ENCODE data around the gene TMEM192.

TMEM192 gene

GRCh38 chr4:165060938-165061337 lies 51.7 kb downstream of the TMEM192 start:
- no peaks in the 10 kb centered on the region for H3K9me2 ChIP-seq (replicated peaks; ENCODE audit: control insufficient read depth, low read length)
- no peak overlapping the region for H3K4me2 ChIP-seq (ENCODE audit: low read length)
- TF ChIP-seq CTCF (IDR thresholded peaks at IDR 0.05; ENCODE audit: low read depth, low read length, poor library complexity, severe bottlenecking) (peak; percentile 52), EZH2phosphoT487 (IDR thresholded peaks at IDR 0.05; ENCODE audit: borderline replicate concordance, low read length) (no peak)
- no peaks in the 10 kb centered on the region for H3K36me3 ChIP-seq (ENCODE audit: control insufficient read depth, low read length)
- H3K27ac ChIP-seq (ENCODE audit: low read depth, low read length), result no peak overlapping the region
- H3K4me1 ChIP-seq (ENCODE audit: control insufficient read depth, low read length), result no peaks in the 10 kb centered on the region
- no peaks in the 10 kb centered on the region for H4K20me1 ChIP-seq (ENCODE audit: control insufficient read depth, insufficient read depth, low read depth, low read length)
- H3K79me2 ChIP-seq (ENCODE audit: control insufficient read depth, low read length), result no peaks in the 10 kb centered on the region
- no peaks in the 10 kb centered on the region for H3F3A ChIP-seq (ENCODE audit: control insufficient read depth, insufficient read depth)
- no peaks in the 10 kb centered on the region for H3K27me3 ChIP-seq (ENCODE audit: control insufficient read depth, low read length)
- H3K4me3 ChIP-seq (ENCODE audit: low read length), result no peak overlapping the region
- no peaks in the 10 kb centered on the region for H3K9me3 ChIP-seq (ENCODE audit: control insufficient read depth, insufficient read depth, low read length)

- H3K79me2 ChIP-seq (ENCODE audit: control insufficient read depth, low read length), result no peaks in the 10 kb centered on the region
- H3K4me2 ChIP-seq (ENCODE audit: low read length), result no peak overlapping the region
- H3K9me3 ChIP-seq (ENCODE audit: control insufficient read depth, insufficient read depth, low read length), result no peaks in the 10 kb centered on the region
- no peak overlapping the region for H3K4me3 ChIP-seq (ENCODE audit: low read length)
- no peaks in the 10 kb centered on the region for H3K36me3 ChIP-seq (ENCODE audit: control insufficient read depth, low read length)
- no peak overlapping the region for H3K27ac ChIP-seq (ENCODE audit: low read depth, low read length)
- TF ChIP-seq EZH2phosphoT487 (IDR thresholded peaks at IDR 0.05; ENCODE audit: borderline replicate concordance, low read length) (no peak), CTCF (IDR thresholded peaks at IDR 0.05; ENCODE audit: low read depth, low read length, poor library complexity, severe bottlenecking) (no peak)
- no peaks in the 10 kb centered on the region for H3K9me2 ChIP-seq (replicated peaks; ENCODE audit: control insufficient read depth, low read length)
- H3K27me3 ChIP-seq (ENCODE audit: control insufficient read depth, low read length), result no peaks in the 10 kb centered on the region
- H3K4me1 ChIP-seq (ENCODE audit: control insufficient read depth, low read length), result no peaks in the 10 kb centered on the region
- H3F3A ChIP-seq (ENCODE audit: control insufficient read depth, insufficient read depth), result no peaks in the 10 kb centered on the region
- H4K20me1 ChIP-seq (ENCODE audit: control insufficient read depth, insufficient read depth, low read depth, low read length), result no peaks in the 10 kb centered on the region
These were observed 53.3 kb downstream of the TMEM192 start for GRCh38 chr4:165059386-165059785.

GRCh38 chr4:165058666-165059065 lies 54.0 kb downstream of the TMEM192 start:
- Histone ChIP-seq H4K20me1 (ENCODE audit: control insufficient read depth, insufficient read depth, low read depth, low read length) (no peaks in the 10 kb centered on the region), H3K9me2 (replicated peaks; ENCODE audit: control insufficient read depth, low read length) (no peaks in the 10 kb centered on the region), H3K79me2 (ENCODE audit: control insufficient read depth, low read length) (no peaks in the 10 kb centered on the region), H3K4me3 (ENCODE audit: low read length) (no peak overlapping the region), H3K27ac (ENCODE audit: low read depth, low read length) (no peak overlapping the region), H3K27me3 (ENCODE audit: control insufficient read depth, low read length) (no peaks in the 10 kb centered on the region), H3K9me3 (ENCODE audit: control insufficient read depth, insufficient read depth, low read length) (no peaks in the 10 kb centered on the region), H3K4me1 (ENCODE audit: control insufficient read depth, low read length) (no peaks in the 10 kb centered on the region), H3K4me2 (ENCODE audit: low read length) (no peak overlapping the region), H3K36me3 (ENCODE audit: control insufficient read depth, low read length) (no peaks in the 10 kb centered on the region), H3F3A (ENCODE audit: control insufficient read depth, insufficient read depth) (no peaks in the 10 kb centered on the region)
- no peak for TF ChIP-seq CTCF (IDR thresholded peaks at IDR 0.05; ENCODE audit: low read depth, low read length, poor library complexity, severe bottlenecking)

GRCh38 chr4:165055601-165056000 lies 57.1 kb downstream of the TMEM192 start:
- Histone ChIP-seq H3K9me2 (replicated peaks; ENCODE audit: control insufficient read depth, low read length) (no peaks in the 10 kb centered on the region), H3F3A (ENCODE audit: control insufficient read depth, insufficient read depth) (no peaks in the 10 kb centered on the region), H3K79me2 (ENCODE audit: control insufficient read depth, low read length) (no peaks in the 10 kb centered on the region), H3K27me3 (ENCODE audit: control insufficient read depth, low read length) (no peaks in the 10 kb centered on the region), H3K36me3 (ENCODE audit: control insufficient read depth, low read length) (no peaks in the 10 kb centered on the region), H3K4me3 (ENCODE audit: low read length) (no peak overlapping the region), H3K9me3 (ENCODE audit: control insufficient read depth, insufficient read depth, low read length) (no peaks in the 10 kb centered on the region), H4K20me1 (ENCODE audit: control insufficient read depth, insufficient read depth, low read depth, low read length) (no peaks in the 10 kb centered on the region), H3K4me2 (ENCODE audit: low read length) (no peak overlapping the region), H3K27ac (ENCODE audit: low read depth, low read length) (no peak overlapping the region), H3K4me1 (ENCODE audit: control insufficient read depth, low read length) (no peaks in the 10 kb centered on the region)
- TF ChIP-seq CTCF (IDR thresholded peaks at IDR 0.05; ENCODE audit: low read depth, low read length, poor library complexity, severe bottlenecking) (no peak), EZH2phosphoT487 (IDR thresholded peaks at IDR 0.05; ENCODE audit: borderline replicate concordance, low read length) (no peak)
